ENCODE measurements around the gene RPTOR.

GRCh38 chr17:80812362-80813088 is 267.9 kb downstream of the RPTOR start:
- no peak for TF ChIP-seq POLR2A (IDR thresholded peaks at IDR 0.05)
- TF ChIP-seq CTCF (IDR thresholded peaks at IDR 0.05), result no peak
